Stimulated activated CD8-positive, alpha-beta memory T cell treated with anti-CD3 and anti-CD28 coated beads, Interleukin-4, amount 100 ng/mL, for 4 hours (primary cell): ENCODE measurements around the gene KLF2.

Experiments
- DNase-seq, 2 donors: peaks; one replicate each; pipeline ENCODE4 v3.0.0-alpha.2; 2020; ENCODE audit warnings: low read depth in 2 of 2, low spot score in 1 of 2

KLF2 gene

GRCh38 chr19:16306728-16307402 lies 17.8 kb upstream of the KLF2 start:
- DNase-seq, result no peak

GRCh38 chr19:16308081-16308480 lies 16.5 kb upstream of the KLF2 start:
- DNase-seq, result no peak

- no peak for DNase-seq
These were observed 15.0 kb upstream of the KLF2 start for GRCh38 chr19:16309643-16310042.

GRCh38 chr19:16315825-16316505 lies 8.7 kb upstream of the KLF2 start:
- no peak for DNase-seq

GRCh38 chr19:16316506-16316882 lies 8.1 kb upstream of the KLF2 start:
- no peak for DNase-seq

GRCh38 chr19:16319481-16319880 lies 5.1 kb upstream of the KLF2 start:
- DNase-seq, result no peak

GRCh38 chr19:16320987-16321386 lies 3.6 kb upstream of the KLF2 start:
- no peak for DNase-seq

- DNase-seq, result no peak
These were observed 518 bp downstream of the KLF2 start for GRCh38 chr19:16325161-16325527.

- no peak for DNase-seq
These were observed 1.2 kb downstream of the KLF2 start for GRCh38 chr19:16325641-16326400.

- no peak for DNase-seq
These were observed 2.0 kb downstream of the KLF2 start for GRCh38 chr19:16326401-16327168.

GRCh38 chr19:16327169-16327475 lies 2.5 kb downstream of the KLF2 start:
- DNase-seq, result no peak

- DNase-seq, result no peak
These were observed 2.9 kb downstream of the KLF2 start for GRCh38 chr19:16327501-16327900.

- no peak for DNase-seq
These were observed 3.5 kb downstream of the KLF2 start for GRCh38 chr19:16327911-16328823.

- DNase-seq, result no peak
These were observed 4.3 kb downstream of the KLF2 start for GRCh38 chr19:16328824-16329482.

GRCh38 chr19:16330368-16330801 lies 5.8 kb downstream of the KLF2 start:
- DNase-seq, result peak; percentile 85 to 93

- DNase-seq, result no peak
These were observed 6.4 kb downstream of the KLF2 start for GRCh38 chr19:16330806-16331690.

- no peak for DNase-seq
These were observed 8.5 kb downstream of the KLF2 start for GRCh38 chr19:16333001-16333586.

- DNase-seq, result no peak
These were observed 9.8 kb downstream of the KLF2 start for GRCh38 chr19:16334411-16334810.

GRCh38 chr19:16335226-16335625 lies 10.6 kb downstream of the KLF2 start:
- no peak for DNase-seq
